Stimulated activated naive CD8-positive, alpha-beta T cell treated with anti-CD3 and anti-CD28 coated beads, Interleukin-15, amount 100 ng/mL, for 72 hours (primary cell): Measurements from ENCODE around the gene KIAA1671.
"Not testable (repeated sequence)": the region's sequence is repeated elsewhere in the genome, so short reads cannot be mapped to it uniquely, and the experiment has no call there.

ENCODE experiments used
- ATAC-seq: fragments of 150-1000 bp; cut with Tn5 transposase; 2 replicates; pipeline ENCODE4 v1.10.0; 2021; ENCODE audit warnings: mild to moderate bottlenecking, moderate library complexity
- DNase-seq, 2 donors: peaks; one replicate each; pipeline ENCODE4 v3.0.0; 2021 to 2022
- H3K27ac Mint-ChIP-seq, 2 donors: one replicate each; pipeline ENCODE4 v1.8.0; 2022; ENCODE audit warnings: mild to moderate bottlenecking in 2 of 2, mixed read lengths in 2 of 2, moderate library complexity in 2 of 2
- H3K27me3 Mint-ChIP-seq: one replicate; pipeline ENCODE4 v1.8.0; 2022; ENCODE audit warnings: mixed read lengths
- H3K4me1 Mint-ChIP-seq: one replicate; pipeline ENCODE4 v1.8.0; 2022; ENCODE audit warnings: mild to moderate bottlenecking, mixed read lengths
- H3K4me3 Mint-ChIP-seq, 2 donors: one replicate each; pipeline ENCODE4 v1.8.0; 2022; ENCODE audit warnings: mild to moderate bottlenecking in 2 of 2, mixed read lengths in 2 of 2, moderate library complexity in 1 of 2
- H3K9me3 Mint-ChIP-seq, 2 donors: one replicate each; pipeline ENCODE4 v1.8.0; 2022; ENCODE audit warnings: mixed read lengths in 2 of 2

The KIAA1671 gene

GRCh38 chr22:25205847-25206246 lies 253.3 kb downstream of the KIAA1671 start:
- no peak for DNase-seq
- no peak overlapping the region for H3K27ac Mint-ChIP-seq
- H3K9me3 Mint-ChIP-seq = no peaks in the 10 kb centered on the region
- ATAC-seq = no peak
- H3K27me3 Mint-ChIP-seq = no peaks in the 10 kb centered on the region
- no peak overlapping the region for H3K4me3 Mint-ChIP-seq
- no peaks in the 10 kb centered on the region for H3K4me1 Mint-ChIP-seq

GRCh38 chr22:25206998-25207397 lies 254.5 kb downstream of the KIAA1671 start:
- no peaks in the 10 kb centered on the region for H3K4me1 Mint-ChIP-seq
- no peak for DNase-seq
- H3K4me3 Mint-ChIP-seq = no peak overlapping the region
- no peaks in the 10 kb centered on the region for H3K27me3 Mint-ChIP-seq
- ATAC-seq = no peak
- H3K9me3 Mint-ChIP-seq = no peaks in the 10 kb centered on the region
- no peak overlapping the region for H3K27ac Mint-ChIP-seq

GRCh38 chr22:25207553-25208157 lies 255.1 kb downstream of the KIAA1671 start:
- Mint-ChIP-seq H3K27me3 (no peaks in the 10 kb centered on the region), H3K27ac (no peak overlapping the region), H3K4me3 (no peak overlapping the region), H3K9me3 (no peaks in the 10 kb centered on the region), H3K4me1 (no peaks in the 10 kb centered on the region)
- ATAC-seq = no peak
- DNase-seq = no peak

GRCh38 chr22:25208328-25208727 lies 255.8 kb downstream of the KIAA1671 start:
- H3K9me3 Mint-ChIP-seq = peaks cover 0 to 1% of the 10 kb centered on the region in 2 donors
- H3K27me3 Mint-ChIP-seq = no peaks in the 10 kb centered on the region
- no peaks in the 10 kb centered on the region for H3K4me1 Mint-ChIP-seq
- DNase-seq (no peak), ATAC-seq (no peak)
- peak overlapping the region in 1 of 2 donors; percentile 7 for H3K27ac Mint-ChIP-seq
- no peak overlapping the region for H3K4me3 Mint-ChIP-seq

GRCh38 chr22:25208743-25209505 lies 256.4 kb downstream of the KIAA1671 start:
- no peak overlapping the region for H3K27ac Mint-ChIP-seq
- no peaks in the 10 kb centered on the region for H3K4me1 Mint-ChIP-seq
- no peaks in the 10 kb centered on the region for H3K27me3 Mint-ChIP-seq
- ATAC-seq (no peak), DNase-seq (no peak)
- H3K4me3 Mint-ChIP-seq = no peak overlapping the region
- peaks cover 0 to 7% of the 10 kb centered on the region in 2 donors for H3K9me3 Mint-ChIP-seq

- H3K9me3 Mint-ChIP-seq = peaks cover 0 to 8% of the 10 kb centered on the region in 2 donors
These were observed 258.3 kb downstream of the KIAA1671 start for GRCh38 chr22:25210793-25211192.

GRCh38 chr22:25212337-25212736 lies 259.8 kb downstream of the KIAA1671 start:
- Mint-ChIP-seq H3K4me1 (no peaks in the 10 kb centered on the region), H3K27ac (no peak overlapping the region), H3K4me3 (no peak overlapping the region), H3K9me3 (peaks cover 0 to 8% of the 10 kb centered on the region in 2 donors), H3K27me3 (peaks cover 12% of the 10 kb centered on the region)
- DNase-seq = no peak
- no peak for ATAC-seq

More at GRCh38 chr22:25210793-25211192, 258.3 kb downstream of the KIAA1671 start:
- Mint-ChIP-seq H3K27ac (no peak overlapping the region), H3K27me3 (no peaks in the 10 kb centered on the region), H3K4me1 (no peaks in the 10 kb centered on the region), H3K4me3 (no peak overlapping the region)
- no peak for DNase-seq
- no peak for ATAC-seq

- Mint-ChIP-seq H3K4me1 (no peaks in the 10 kb centered on the region), H3K27ac (no peak overlapping the region), H3K9me3 (peaks cover 0 to 8% of the 10 kb centered on the region in 2 donors), H3K4me3 (no peak overlapping the region), H3K27me3 (peaks cover 19% of the 10 kb centered on the region)
- DNase-seq (no peak), ATAC-seq (no peak)
These were observed 260.7 kb downstream of the KIAA1671 start for GRCh38 chr22:25213221-25213620.

GRCh38 chr22:25216230-25216629 lies 263.7 kb downstream of the KIAA1671 start:
- H3K27me3 Mint-ChIP-seq = peaks cover 29% of the 10 kb centered on the region
- H3K27ac Mint-ChIP-seq = no peak overlapping the region
- no peak overlapping the region for H3K4me3 Mint-ChIP-seq
- ATAC-seq = no peak
- no peak for DNase-seq
- H3K4me1 Mint-ChIP-seq = no peaks in the 10 kb centered on the region
- H3K9me3 Mint-ChIP-seq = peaks cover 0 to 8% of the 10 kb centered on the region in 2 donors

- Mint-ChIP-seq H3K9me3 (no peaks in the 10 kb centered on the region), H3K4me1 (no peaks in the 10 kb centered on the region), H3K27me3 (peaks cover 42% of the 10 kb centered on the region), H3K27ac (no peak within 1 kb of the TSS), H3K4me3 (no peak within 1 kb of the TSS)
- no peak for ATAC-seq
- DNase-seq = no peak
These were observed 266.7 kb downstream of the KIAA1671 start, which contains the start of gene CRYBB2 for GRCh38 chr22:25219211-25219689. CRYBB2 (plus strand) TSS chr22:25219639; CDS start chr22:25221430, 1,791 bp downstream.

- Mint-ChIP-seq H3K4me3 (no peak overlapping the region), H3K4me1 (no peaks in the 10 kb centered on the region), H3K9me3 (no peaks in the 10 kb centered on the region), H3K27me3 (peaks cover 42% of the 10 kb centered on the region), H3K27ac (no peak overlapping the region)
- no peak for DNase-seq
- no peak for ATAC-seq
These were observed 267.5 kb downstream of the KIAA1671 start for GRCh38 chr22:25219948-25220442.

- Mint-ChIP-seq H3K27me3 (peaks cover 34% of the 10 kb centered on the region), H3K4me1 (no peaks in the 10 kb centered on the region), H3K27ac (peak overlapping the region in 1 of 2 donors; percentile 84), H3K9me3 (no peaks in the 10 kb centered on the region), H3K4me3 (no peak overlapping the region)
- DNase-seq (no peak), ATAC-seq (no peak)
These were observed 269.3 kb downstream of the KIAA1671 start for GRCh38 chr22:25221790-25222189.

- Mint-ChIP-seq H3K27ac (no peak overlapping the region), H3K27me3 (peaks cover 22% of the 10 kb centered on the region)
These were observed 270.8 kb downstream of the KIAA1671 start for GRCh38 chr22:25223269-25223850.

GRCh38 chr22:25228822-25229221 lies 276.3 kb downstream of the KIAA1671 start:
- H3K27ac Mint-ChIP-seq = peak overlapping the region; percentile 19 to 74
- no peaks in the 10 kb centered on the region for H3K9me3 Mint-ChIP-seq
- peaks cover 37% of the 10 kb centered on the region for H3K27me3 Mint-ChIP-seq
- no peaks in the 10 kb centered on the region for H3K4me1 Mint-ChIP-seq
- ATAC-seq = no peak
- no peak overlapping the region for H3K4me3 Mint-ChIP-seq
- DNase-seq = no peak

More at GRCh38 chr22:25223269-25223850, 270.8 kb downstream of the KIAA1671 start:
- no peak for DNase-seq
- no peak for ATAC-seq
- no peaks in the 10 kb centered on the region for H3K4me1 Mint-ChIP-seq
- H3K4me3 Mint-ChIP-seq = no peak overlapping the region
- no peaks in the 10 kb centered on the region for H3K9me3 Mint-ChIP-seq

- H3K4me3 Mint-ChIP-seq, H3K4me1 Mint-ChIP-seq, H3K27ac Mint-ChIP-seq, DNase-seq, ATAC-seq, H3K9me3 Mint-ChIP-seq: not testable (repeated sequence)
- H3K27me3 Mint-ChIP-seq = peaks cover 56% of the 10 kb centered on the region
These were observed 278.2 kb downstream of the KIAA1671 start for GRCh38 chr22:25230760-25231159.

GRCh38 chr22:25232301-25232700 lies 279.8 kb downstream of the KIAA1671 start:
- H3K27ac Mint-ChIP-seq = no peak overlapping the region
- H3K4me1 Mint-ChIP-seq = peaks cover 8% of the 10 kb centered on the region
- H3K9me3 Mint-ChIP-seq = no peaks in the 10 kb centered on the region
- ATAC-seq (no peak), DNase-seq (no peak)
- H3K4me3 Mint-ChIP-seq = no peak overlapping the region
- peaks cover 69% of the 10 kb centered on the region for H3K27me3 Mint-ChIP-seq
